SJCRH30 (cell line): Measurements from ENCODE around the gene HCFC1R1. TPM values are rescaled to one million over a fixed set of nuclear protein-coding genes. Genes with fewer than 3 reads are reported as not detected.
"Not testable (repeated sequence)": the region's sequence is repeated elsewhere in the genome, so short reads cannot be mapped to it uniquely, and the experiment has no call there.

Experiments
- DNase-seq, 2 experiments: peaks; one replicate each; pipeline ENCODE4 v3.0.0-alpha.2; 2015 to 2020
- H3K27ac ChIP-seq: fragments of 250-450 bp; sonication (Bioruptor Pico); 2 replicates; pipeline ENCODE4 v1.5.1; 2020; ENCODE audit warnings: mild to moderate bottlenecking, moderate library complexity
- H3K27me3 ChIP-seq: fragments of 250-450 bp; sonication (Bioruptor Pico); 2 replicates; pipeline ENCODE4 v1.5.1; 2020; ENCODE audit warnings: mild to moderate bottlenecking, moderate library complexity
- H3K36me3 ChIP-seq: fragments of 250-450 bp; sonication (Bioruptor Pico); 2 replicates; pipeline ENCODE4 v1.5.1; 2020; ENCODE audit warnings: mild to moderate bottlenecking, moderate library complexity
- H3K4me1 ChIP-seq: fragments of 250-450 bp; sonication (Bioruptor Pico); 2 replicates; pipeline ENCODE4 v1.5.1; 2020; ENCODE audit warnings: mild to moderate bottlenecking, moderate library complexity
- H3K4me3 ChIP-seq: fragments of 250-450 bp; sonication (Bioruptor Pico); 2 replicates; pipeline ENCODE4 v1.5.1; 2020; ENCODE audit warnings: mild to moderate bottlenecking, moderate library complexity
- H3K9me3 ChIP-seq: fragments of 250-450 bp; sonication (Bioruptor Pico); replicated peaks from 2 replicates; pipeline ENCODE4 v1.5.1; 2020; ENCODE audit warnings: mild to moderate bottlenecking, moderate library complexity
- total RNA-seq: library from RNA; depleted of rRNA; stranded (reverse); fragments of >200 nt; shearing (Covaris generic); gene quantifications from 2 replicates; pipeline ENCODE4 v1.2.3, GENCODE V29; 2014

HCFC1R1 gene
- total RNA-seq, 1 experiment from 2014 or later = 18.9 TPM

DNA sequence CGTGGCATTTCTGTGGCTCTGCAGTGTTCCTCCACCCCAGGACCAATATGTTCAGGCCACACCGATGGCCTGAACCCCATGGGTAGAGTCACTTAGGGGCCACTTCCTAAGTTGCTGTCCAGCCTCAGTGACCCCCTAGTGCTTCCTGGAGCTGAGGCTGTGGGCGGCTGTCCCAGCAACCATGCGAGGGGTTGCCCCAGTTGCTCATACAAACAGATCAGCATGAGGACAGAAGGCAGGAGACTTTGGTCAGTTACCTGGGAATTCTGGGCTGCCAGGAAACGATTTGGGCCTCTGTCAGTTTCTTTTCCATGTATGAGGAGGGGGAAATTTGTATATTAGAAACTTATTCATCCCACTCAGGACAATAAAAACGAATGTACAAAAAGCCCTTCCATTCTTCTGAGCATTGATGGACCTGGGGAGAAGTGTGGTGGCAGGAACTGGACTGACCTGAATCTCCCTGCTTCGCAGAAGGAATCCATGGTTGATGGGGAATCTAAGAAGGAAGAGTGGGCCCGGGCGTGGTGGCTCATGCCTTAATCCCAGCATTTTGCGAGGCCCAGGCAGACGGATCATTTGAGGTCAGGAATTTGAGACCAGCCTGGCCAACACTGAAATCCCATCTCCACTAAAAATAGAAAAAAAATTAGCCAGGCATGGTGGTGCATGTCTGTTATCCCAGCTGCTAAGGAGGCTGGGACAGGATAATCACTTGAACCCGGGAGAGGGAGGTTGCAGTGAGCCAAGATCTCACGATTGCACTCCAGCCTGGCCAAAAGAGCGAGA is 36.8 kb upstream of the HCFC1R1 start:
- peak; percentile 85 to 89 for DNase-seq
- no peak overlapping the region for H3K4me3 ChIP-seq
- H3K9me3 ChIP-seq = no peaks in the 10 kb centered on the region
- H3K4me1 ChIP-seq = peaks cover 29% of the 10 kb centered on the region
- H3K36me3 ChIP-seq = no peaks in the 10 kb centered on the region
- no peaks in the 10 kb centered on the region for H3K27me3 ChIP-seq
- H3K27ac ChIP-seq = peak overlapping the region; percentile 83

- no peak for DNase-seq
- Histone ChIP-seq H3K4me3 (peak overlapping the region; percentile 79), H3K27me3 (no peaks in the 10 kb centered on the region), H3K36me3 (no peaks in the 10 kb centered on the region), H3K9me3 (no peaks in the 10 kb centered on the region), H3K4me1 (peaks cover 25% of the 10 kb centered on the region), H3K27ac (peak overlapping the region; percentile 83)
Observed at GRCh38 chr16:3059723-3060242, 36.0 kb upstream of the HCFC1R1 start.

DNA sequence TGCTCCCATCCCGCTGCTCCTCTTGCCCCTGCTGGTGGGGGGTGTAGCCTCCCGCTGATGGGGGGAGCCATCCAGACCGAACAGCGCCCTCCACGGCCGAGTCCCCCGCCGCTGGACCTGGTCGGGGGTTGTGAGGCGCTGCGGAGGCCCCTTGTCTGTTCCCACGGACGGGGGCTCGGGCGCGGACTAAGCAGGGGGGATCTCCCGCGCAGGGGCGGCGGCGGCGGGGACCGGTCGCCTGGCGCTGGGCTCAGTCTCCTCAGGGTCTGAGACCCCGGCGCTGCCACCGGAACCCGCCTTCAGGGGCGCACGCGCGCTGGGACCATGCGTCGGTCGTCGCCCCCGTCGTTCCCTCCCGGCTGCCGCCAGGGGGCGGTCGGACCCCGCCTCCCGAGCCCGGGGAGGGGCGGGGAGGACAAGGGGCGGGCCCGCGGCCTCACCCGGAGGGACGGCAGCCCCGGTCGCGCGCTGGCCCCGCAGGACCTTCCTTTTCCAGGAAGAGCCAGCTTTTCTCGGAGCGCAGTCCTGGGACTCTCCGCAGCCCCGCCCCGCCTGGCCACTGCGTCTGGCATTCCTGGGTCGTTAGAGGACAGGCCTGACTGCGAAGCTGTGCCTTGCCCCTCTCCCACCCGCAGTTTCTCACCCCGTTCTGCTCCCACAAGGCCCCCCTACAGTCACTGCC is 35.4 kb upstream of the HCFC1R1 start:
- Histone ChIP-seq H3K36me3 (no peaks in the 10 kb centered on the region), H3K9me3 (no peaks in the 10 kb centered on the region), H3K4me1 (peaks cover 22% of the 10 kb centered on the region), H3K4me3 (peak overlapping the region; percentile 79), H3K27ac (peak overlapping the region; percentile 83), H3K27me3 (no peaks in the 10 kb centered on the region)
- DNase-seq = peak; percentile 93 to 95

DNA sequence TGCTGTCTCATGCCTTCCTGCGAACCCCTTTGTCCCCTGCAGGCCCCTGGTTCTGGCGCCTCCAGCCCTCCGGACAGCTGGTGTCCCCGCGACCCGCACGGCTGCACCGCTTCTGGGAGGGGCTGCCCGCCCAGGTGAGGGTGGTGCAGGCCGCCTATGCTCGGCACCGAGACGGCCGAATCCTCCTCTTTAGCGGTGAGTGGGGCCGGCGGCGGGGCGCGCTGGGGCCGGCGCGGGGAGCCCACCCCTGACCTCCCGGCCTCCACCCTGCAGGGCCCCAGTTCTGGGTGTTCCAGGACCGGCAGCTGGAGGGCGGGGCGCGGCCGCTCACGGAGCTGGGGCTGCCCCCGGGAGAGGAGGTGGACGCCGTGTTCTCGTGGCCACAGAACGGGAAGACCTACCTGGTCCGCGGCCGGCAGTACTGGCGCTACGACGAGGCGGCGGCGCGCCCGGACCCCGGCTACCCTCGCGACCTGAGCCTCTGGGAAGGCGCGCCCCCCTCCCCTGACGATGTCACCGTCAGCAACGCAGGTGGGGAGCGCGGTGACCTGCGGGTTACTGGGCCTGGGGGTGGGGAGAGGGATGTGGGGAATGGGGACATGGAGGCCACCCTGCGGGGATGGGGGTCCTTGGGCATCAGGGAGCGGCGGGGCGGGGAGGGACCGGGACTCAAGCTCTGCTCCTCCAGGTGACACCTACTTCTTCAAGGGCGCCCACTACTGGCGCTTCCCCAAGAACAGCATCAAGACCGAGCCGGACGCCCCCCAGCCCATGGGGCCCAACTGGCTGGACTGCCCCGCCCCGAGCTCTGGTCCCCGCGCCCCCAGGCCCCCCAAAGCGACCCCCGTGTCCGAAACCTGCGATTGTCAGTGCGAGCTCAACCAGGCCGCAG is 34.6 kb upstream of the HCFC1R1 start:
- peak overlapping the region; percentile 79 for H3K4me3 ChIP-seq
- H3K36me3 ChIP-seq = no peaks in the 10 kb centered on the region
- peaks cover 22% of the 10 kb centered on the region for H3K4me1 ChIP-seq
- DNase-seq = peak in 1 of 2 experiments; percentile 62
- H3K27me3 ChIP-seq = no peaks in the 10 kb centered on the region
- H3K9me3 ChIP-seq = no peaks in the 10 kb centered on the region
- peak overlapping the region; percentile 83 for H3K27ac ChIP-seq

DNA sequence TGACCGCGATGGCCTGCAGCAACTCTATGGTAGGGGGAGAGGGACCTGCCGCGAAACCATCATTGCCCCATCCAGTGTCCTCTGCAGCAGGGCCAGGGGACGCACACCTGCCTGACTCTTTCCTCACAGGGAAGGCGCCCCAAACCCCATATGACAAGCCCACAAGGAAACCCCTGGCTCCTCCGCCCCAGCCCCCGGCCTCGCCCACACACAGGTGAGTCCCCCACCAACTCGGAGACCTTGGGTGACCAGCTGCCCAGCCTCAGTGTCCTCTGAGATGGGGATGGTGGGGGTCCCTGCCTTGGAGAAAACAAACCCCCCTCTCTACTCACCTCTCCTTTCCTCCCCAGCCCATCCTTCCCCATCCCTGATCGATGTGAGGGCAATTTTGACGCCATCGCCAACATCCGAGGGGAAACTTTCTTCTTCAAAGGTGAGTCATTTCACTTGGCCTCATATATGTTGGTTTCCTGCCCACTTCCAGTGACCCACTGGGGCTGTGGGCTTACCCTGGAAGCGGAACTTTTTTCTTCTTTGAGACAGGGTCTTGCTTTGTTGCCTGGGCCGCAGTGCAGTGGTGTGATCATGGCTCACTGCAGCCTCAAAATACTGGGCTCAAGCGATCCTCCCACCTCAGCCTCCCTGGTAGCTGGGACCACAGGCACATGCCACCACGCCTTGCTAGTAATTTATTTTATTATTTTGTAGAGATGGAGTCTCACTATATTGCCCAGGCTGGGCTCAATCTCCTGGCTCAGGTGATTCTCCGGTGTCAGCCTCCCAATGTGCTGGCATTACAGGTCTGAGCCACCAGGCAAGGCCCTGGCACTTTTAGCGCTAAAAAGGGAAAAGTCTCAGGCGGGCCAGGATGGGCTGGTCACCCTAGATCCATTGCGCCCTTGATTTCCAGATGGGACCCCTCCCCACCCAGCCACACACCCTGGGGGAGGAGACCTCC is 33.7 kb upstream of the HCFC1R1 start:
- H3K27me3 ChIP-seq = no peaks in the 10 kb centered on the region
- DNase-seq = no peak
- no peak overlapping the region for H3K27ac ChIP-seq
- no peaks in the 10 kb centered on the region for H3K9me3 ChIP-seq
- peaks cover 22% of the 10 kb centered on the region for H3K4me1 ChIP-seq
- H3K4me3 ChIP-seq = no peak overlapping the region
- no peaks in the 10 kb centered on the region for H3K36me3 ChIP-seq

DNA sequence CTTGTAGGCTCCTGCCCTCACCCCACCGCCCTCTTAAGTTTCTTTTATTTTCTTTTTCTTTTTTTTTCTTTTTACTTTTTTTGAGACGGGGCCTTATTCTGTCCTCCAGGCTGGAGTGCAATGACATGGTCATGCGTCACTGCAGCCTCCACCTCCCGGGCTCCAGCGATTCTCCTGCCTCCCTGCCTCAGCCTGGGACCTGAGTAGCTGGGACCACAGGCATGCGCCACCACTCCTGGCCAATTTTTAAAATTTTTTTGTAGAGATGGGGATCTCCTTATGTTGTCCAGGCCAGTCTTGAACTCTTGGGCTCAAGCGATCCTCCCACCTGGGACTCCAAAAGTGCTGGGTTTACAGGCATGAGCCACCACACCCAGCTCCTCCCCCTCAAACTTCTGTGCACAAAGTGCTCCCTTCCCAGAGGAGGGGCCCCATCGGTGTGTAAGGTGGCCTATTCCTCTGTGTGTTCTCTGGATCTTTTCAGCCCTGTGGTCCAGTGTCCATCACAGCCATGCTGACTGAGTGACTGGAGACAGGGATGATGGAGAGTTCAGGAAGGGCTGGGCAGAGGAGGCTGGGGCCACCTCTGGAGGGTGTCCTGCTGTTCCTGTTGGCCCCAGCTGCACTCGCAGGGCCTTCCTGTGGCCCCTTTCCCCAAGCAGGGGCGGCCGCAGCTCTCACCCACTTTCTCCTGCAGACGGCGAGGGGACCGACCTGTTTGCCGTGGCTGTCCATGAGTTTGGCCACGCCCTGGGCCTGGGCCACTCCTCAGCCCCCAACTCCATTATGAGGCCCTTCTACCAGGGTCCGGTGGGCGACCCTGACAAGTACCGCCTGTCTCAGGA is 32.8 kb upstream of the HCFC1R1 start:
- Histone ChIP-seq H3K4me3 (no peak overlapping the region), H3K9me3 (no peaks in the 10 kb centered on the region), H3K27me3 (no peaks in the 10 kb centered on the region), H3K36me3 (no peaks in the 10 kb centered on the region), H3K27ac (no peak overlapping the region), H3K4me1 (peaks cover 20% of the 10 kb centered on the region)
- DNase-seq = no peak

DNA sequence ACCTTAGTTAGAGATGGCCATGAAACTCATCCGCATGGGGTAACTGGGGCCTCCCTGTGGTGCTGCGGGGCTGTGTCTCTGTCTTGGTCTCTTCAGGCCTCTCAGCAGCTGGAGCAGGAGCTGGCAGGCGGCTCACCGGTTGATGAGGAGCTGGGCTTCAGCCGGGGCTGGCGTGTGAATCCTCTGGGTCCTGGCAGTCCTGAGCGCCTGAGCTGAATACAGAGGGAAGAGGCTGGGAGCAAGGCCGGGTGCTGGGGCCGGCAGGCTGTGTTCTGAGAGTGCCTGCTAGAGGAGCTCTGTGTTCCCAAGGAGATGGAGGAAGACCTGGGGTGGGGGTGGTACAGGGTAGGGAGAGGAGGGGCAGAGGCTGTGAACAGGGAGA is 32.0 kb upstream of the HCFC1R1 start:
- H3K27me3 ChIP-seq, H3K27ac ChIP-seq, H3K4me3 ChIP-seq, H3K36me3 ChIP-seq, DNase-seq, H3K9me3 ChIP-seq: not testable (repeated sequence)
- H3K4me1 ChIP-seq = peaks cover 12% of the 10 kb centered on the region

GRCh38 chr16:3054965-3055733 is 31.4 kb upstream of the HCFC1R1 start:
- Histone ChIP-seq H3K27ac (no peak overlapping the region), H3K9me3 (no peaks in the 10 kb centered on the region), H3K4me1 (peaks cover 7% of the 10 kb centered on the region), H3K4me3 (no peak overlapping the region), H3K36me3 (no peaks in the 10 kb centered on the region), H3K27me3 (no peaks in the 10 kb centered on the region)
- no peak for DNase-seq

DNA sequence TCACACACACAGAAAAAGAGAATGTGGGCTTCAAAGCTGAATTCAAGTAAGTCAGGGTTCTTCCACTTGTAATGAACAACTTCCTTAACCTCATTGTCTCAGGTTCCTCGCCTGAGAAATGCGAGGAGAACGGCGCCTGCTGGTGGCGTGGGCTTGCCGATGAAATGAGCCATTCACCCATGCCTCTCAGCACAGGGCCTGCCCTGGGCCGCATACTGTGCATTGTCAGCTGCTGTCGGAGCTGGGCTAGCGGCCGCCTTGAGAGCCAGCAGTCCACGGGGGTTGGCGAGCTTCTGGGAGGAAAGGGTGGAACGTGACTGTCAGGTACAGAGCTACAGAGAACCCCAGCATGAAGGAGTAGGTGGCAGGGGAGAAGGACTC is 29.6 kb upstream of the HCFC1R1 start:
- not testable (repeated sequence) for H3K27ac ChIP-seq, H3K9me3 ChIP-seq, H3K4me3 ChIP-seq, H3K4me1 ChIP-seq, DNase-seq, H3K27me3 ChIP-seq, H3K36me3 ChIP-seq

DNA sequence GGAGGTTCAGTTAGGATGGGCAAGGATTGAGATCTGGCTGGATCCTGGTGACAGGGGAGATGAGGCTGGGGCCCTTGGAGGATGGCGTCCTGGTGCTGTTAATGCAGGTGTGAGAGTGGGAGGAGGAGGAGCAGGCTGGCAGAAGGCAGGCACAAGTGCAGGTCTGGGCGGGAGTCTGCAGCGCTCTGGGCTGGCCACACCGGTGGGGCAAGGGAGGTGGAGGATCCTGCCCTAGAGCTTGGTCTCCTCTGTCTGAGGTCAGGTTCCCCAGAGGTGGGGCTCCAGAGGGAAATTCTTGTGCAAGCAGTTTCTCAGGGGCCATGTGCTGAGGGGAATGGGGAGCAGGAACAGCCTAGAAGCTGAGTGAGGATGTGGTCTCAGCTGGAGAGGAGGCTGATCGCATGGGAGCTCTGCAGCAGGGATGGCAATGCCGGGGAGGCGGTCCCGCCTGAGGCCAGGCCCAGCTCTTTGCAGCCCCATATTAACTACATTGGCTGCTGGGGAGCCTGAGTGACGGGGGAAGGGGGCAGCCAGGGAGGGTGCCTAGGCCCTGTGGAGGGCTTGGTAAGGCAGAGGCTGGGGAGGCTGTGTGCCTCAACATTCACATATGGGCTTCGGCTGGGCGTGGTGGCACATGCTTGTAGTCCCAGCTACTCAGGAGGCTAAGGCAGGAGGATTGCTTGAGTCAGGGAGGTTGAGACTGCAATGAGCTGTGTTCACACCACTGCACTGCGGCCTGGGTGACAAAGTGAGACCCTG is 29.0 kb upstream of the HCFC1R1 start:
- not testable (repeated sequence) for H3K4me1 ChIP-seq, H3K36me3 ChIP-seq, DNase-seq, H3K4me3 ChIP-seq, H3K27ac ChIP-seq, H3K27me3 ChIP-seq, H3K9me3 ChIP-seq

GRCh38 chr16:3051494-3051893 is 27.8 kb upstream of the HCFC1R1 start:
- DNase-seq = no peak
- Histone ChIP-seq H3K36me3 (no peaks in the 10 kb centered on the region), H3K27ac (no peak overlapping the region), H3K27me3 (peaks cover 5% of the 10 kb centered on the region), H3K4me3 (no peak overlapping the region), H3K4me1 (no peaks in the 10 kb centered on the region), H3K9me3 (no peaks in the 10 kb centered on the region)

- Histone ChIP-seq H3K27ac (no peak overlapping the region), H3K4me1 (no peaks in the 10 kb centered on the region)
Observed at GRCh38 chr16:3051009-3051408, 27.3 kb upstream of the HCFC1R1 start.

More at GRCh38 chr16:3051009-3051408, 27.3 kb upstream of the HCFC1R1 start:
- Histone ChIP-seq H3K27me3 (peaks cover 5% of the 10 kb centered on the region), H3K9me3 (no peaks in the 10 kb centered on the region), H3K4me3 (no peak overlapping the region), H3K36me3 (no peaks in the 10 kb centered on the region)
- DNase-seq = no peak
